ENCODE results near the gene IDH2.
A peak's percentile ranks its signal among the peaks of the same experiment; 100 is the strongest.
"Not testable (repeated sequence)": the region's sequence is repeated elsewhere in the genome, so short reads cannot be mapped to it uniquely, and the experiment has no call there.

IDH2 gene

GRCh38 chr15:90113166-90113565, 10.9 kb upstream of the IDH2 start:
- no peaks in the 10 kb centered on the region for H3K9me3 ChIP-seq (ENCODE audit: control insufficient read depth in 2 of 2, low read length in 2 of 2)
- no peaks in the 10 kb centered on the region for H3K27me3 ChIP-seq (ENCODE audit: control insufficient read depth in 1 of 2, insufficient read depth in 2 of 2, low read length in 2 of 2)
- H3K4me3 ChIP-seq (ENCODE audit: low read length in 2 of 2): no peak overlapping the region
- no peaks in the 10 kb centered on the region for H3K36me3 ChIP-seq (ENCODE audit: control insufficient read depth in 2 of 2, insufficient read depth in 2 of 2, low read length in 2 of 2)
- H3K9ac ChIP-seq (ENCODE audit: low read length in 2 of 2): no peak overlapping the region
- H3K4me1 ChIP-seq (ENCODE audit: control insufficient read depth, insufficient read depth, low read length): no peaks in the 10 kb centered on the region
- no peak overlapping the region for H3K27ac ChIP-seq (ENCODE audit: low read length)

GRCh38 chr15:90109163-90109751, 7.0 kb upstream of the IDH2 start:
- H3K4me1 ChIP-seq (ENCODE audit: control insufficient read depth, insufficient read depth, low read length): peaks cover 21% of the 10 kb centered on the region
- H3K27me3 ChIP-seq (ENCODE audit: control insufficient read depth in 1 of 2, insufficient read depth in 2 of 2, low read length in 2 of 2); H3K4me3 ChIP-seq (ENCODE audit: low read length in 2 of 2); H3K9me3 ChIP-seq (ENCODE audit: control insufficient read depth in 2 of 2, low read length in 2 of 2); H3K27ac ChIP-seq (ENCODE audit: low read length); H3K36me3 ChIP-seq (ENCODE audit: control insufficient read depth in 2 of 2, insufficient read depth in 2 of 2, low read length in 2 of 2); H3K9ac ChIP-seq (ENCODE audit: low read length in 2 of 2): not testable (repeated sequence)

DNA sequence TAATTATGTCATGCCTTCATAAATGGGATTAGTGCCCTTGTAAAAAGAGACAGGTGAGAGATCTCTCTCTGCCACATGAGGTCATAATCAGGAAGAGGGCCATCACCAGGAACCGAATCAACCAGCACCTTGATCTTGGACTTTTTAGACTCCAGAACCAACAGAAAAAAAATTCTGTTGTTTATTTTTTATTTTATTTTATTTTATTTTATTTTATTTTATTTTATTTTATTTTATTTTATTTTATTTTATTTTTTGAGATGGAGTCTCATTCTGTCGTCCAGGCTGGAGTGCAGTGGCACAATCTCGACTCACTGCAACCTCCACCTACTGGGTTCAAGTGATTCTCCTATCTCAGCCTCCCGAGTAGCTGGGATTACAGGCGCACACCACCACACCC, 5.8 kb upstream of the IDH2 start:
- H3K9ac ChIP-seq (ENCODE audit: low read length in 2 of 2); H3K4me3 ChIP-seq (ENCODE audit: low read length in 2 of 2); H3K27me3 ChIP-seq (ENCODE audit: control insufficient read depth in 1 of 2, insufficient read depth in 2 of 2, low read length in 2 of 2); H3K9me3 ChIP-seq (ENCODE audit: control insufficient read depth in 2 of 2, low read length in 2 of 2); H3K36me3 ChIP-seq (ENCODE audit: control insufficient read depth in 2 of 2, insufficient read depth in 2 of 2, low read length in 2 of 2); H3K27ac ChIP-seq (ENCODE audit: low read length): not testable (repeated sequence)
- H3K4me1 ChIP-seq (ENCODE audit: control insufficient read depth, insufficient read depth, low read length): peaks cover 33% of the 10 kb centered on the region

DNA sequence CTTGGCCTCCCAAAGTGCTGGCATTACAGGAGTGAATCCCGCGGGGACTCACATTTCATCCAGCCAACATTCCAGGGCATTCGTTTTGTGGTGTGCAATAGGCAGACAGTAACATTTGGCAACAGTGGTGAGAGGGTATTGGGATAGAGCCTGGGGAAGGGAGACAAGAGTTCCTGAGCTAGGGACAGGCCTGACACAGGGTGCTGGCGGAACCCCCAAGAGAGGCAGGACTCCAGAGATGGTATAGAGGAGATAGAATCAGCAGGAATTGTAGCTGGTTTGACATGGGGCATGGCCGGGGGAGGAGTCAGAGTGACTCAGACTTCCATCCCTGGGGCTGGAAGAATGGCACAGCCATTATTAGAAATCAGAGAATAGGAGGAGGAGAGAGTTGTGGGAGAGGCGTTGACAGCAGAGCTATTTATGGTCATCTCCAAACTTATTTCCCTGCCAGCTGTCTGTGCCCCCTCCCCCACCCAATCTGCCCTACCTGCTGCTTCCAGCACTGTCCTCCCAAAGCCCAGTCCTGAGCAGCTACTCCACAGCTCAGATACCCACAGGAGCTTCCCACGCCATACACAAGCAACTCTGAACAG, 4.4 kb upstream of the IDH2 start:
- H3K9me3 ChIP-seq (ENCODE audit: control insufficient read depth in 2 of 2, low read length in 2 of 2): no peaks in the 10 kb centered on the region
- peak overlapping the region; percentile 29 to 52 for H3K4me3 ChIP-seq (ENCODE audit: low read length in 2 of 2)
- H3K27ac ChIP-seq (ENCODE audit: low read length): peak overlapping the region; percentile 88
- H3K36me3 ChIP-seq (ENCODE audit: control insufficient read depth in 2 of 2, insufficient read depth in 2 of 2, low read length in 2 of 2): no peaks in the 10 kb centered on the region
- H3K4me1 ChIP-seq (ENCODE audit: control insufficient read depth, insufficient read depth, low read length): peaks cover 38% of the 10 kb centered on the region
- peak overlapping the region; percentile 47 to 66 for H3K9ac ChIP-seq (ENCODE audit: low read length in 2 of 2)
- no peaks in the 10 kb centered on the region for H3K27me3 ChIP-seq (ENCODE audit: control insufficient read depth in 1 of 2, insufficient read depth in 2 of 2, low read length in 2 of 2)

- no peaks in the 10 kb centered on the region for H3K9me3 ChIP-seq (ENCODE audit: control insufficient read depth in 2 of 2, low read length in 2 of 2)
- no peaks in the 10 kb centered on the region for H3K27me3 ChIP-seq (ENCODE audit: control insufficient read depth in 1 of 2, insufficient read depth in 2 of 2, low read length in 2 of 2)
- H3K9ac ChIP-seq (ENCODE audit: low read length in 2 of 2): no peak overlapping the region
- H3K4me3 ChIP-seq (ENCODE audit: low read length in 2 of 2): no peak overlapping the region
- no peaks in the 10 kb centered on the region for H3K36me3 ChIP-seq (ENCODE audit: control insufficient read depth in 2 of 2, insufficient read depth in 2 of 2, low read length in 2 of 2)
- H3K27ac ChIP-seq (ENCODE audit: low read length): no peak overlapping the region
- peaks cover 48% of the 10 kb centered on the region for H3K4me1 ChIP-seq (ENCODE audit: control insufficient read depth, insufficient read depth, low read length)
Measured at GRCh38 chr15:90105521-90105920, 3.3 kb upstream of the IDH2 start.

DNA sequence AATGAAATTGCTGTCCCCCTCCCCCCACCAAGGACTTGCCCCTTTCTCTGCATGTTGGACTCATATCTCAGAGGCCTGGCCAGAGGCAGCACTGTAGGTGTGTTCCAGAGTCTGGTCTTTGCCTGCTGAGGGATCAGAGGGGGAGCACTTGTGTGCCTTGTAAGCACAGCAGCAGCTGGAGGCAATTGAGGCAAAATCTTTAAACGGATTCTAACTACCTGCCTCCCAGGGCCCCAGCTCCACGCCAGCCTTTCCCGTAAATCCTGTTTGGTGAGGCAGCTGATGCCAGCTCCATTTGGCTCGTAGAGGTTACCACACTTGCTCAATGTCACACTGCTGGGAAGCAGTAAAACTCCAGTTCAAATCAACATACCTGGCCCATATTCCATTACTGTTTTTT, 2.3 kb upstream of the IDH2 start:
- Histone ChIP-seq H3K9ac (ENCODE audit: low read length in 2 of 2) (peak overlapping the region in 1 of 2 donors; percentile 49), H3K4me3 (ENCODE audit: low read length in 2 of 2) (peak overlapping the region in 1 of 2 donors; percentile 1), H3K27me3 (ENCODE audit: control insufficient read depth in 1 of 2, insufficient read depth in 2 of 2, low read length in 2 of 2) (no peaks in the 10 kb centered on the region), H3K4me1 (ENCODE audit: control insufficient read depth, insufficient read depth, low read length) (peaks cover 58% of the 10 kb centered on the region), H3K27ac (ENCODE audit: low read length) (peak overlapping the region; percentile 95), H3K9me3 (ENCODE audit: control insufficient read depth in 2 of 2, low read length in 2 of 2) (no peaks in the 10 kb centered on the region), H3K36me3 (ENCODE audit: control insufficient read depth in 2 of 2, insufficient read depth in 2 of 2, low read length in 2 of 2) (no peaks in the 10 kb centered on the region)

GRCh38 chr15:90103701-90104329, 1.5 kb upstream of the IDH2 start:
- peak overlapping the region; percentile 49 to 55 for H3K9ac ChIP-seq (ENCODE audit: low read length in 2 of 2)

DNA sequence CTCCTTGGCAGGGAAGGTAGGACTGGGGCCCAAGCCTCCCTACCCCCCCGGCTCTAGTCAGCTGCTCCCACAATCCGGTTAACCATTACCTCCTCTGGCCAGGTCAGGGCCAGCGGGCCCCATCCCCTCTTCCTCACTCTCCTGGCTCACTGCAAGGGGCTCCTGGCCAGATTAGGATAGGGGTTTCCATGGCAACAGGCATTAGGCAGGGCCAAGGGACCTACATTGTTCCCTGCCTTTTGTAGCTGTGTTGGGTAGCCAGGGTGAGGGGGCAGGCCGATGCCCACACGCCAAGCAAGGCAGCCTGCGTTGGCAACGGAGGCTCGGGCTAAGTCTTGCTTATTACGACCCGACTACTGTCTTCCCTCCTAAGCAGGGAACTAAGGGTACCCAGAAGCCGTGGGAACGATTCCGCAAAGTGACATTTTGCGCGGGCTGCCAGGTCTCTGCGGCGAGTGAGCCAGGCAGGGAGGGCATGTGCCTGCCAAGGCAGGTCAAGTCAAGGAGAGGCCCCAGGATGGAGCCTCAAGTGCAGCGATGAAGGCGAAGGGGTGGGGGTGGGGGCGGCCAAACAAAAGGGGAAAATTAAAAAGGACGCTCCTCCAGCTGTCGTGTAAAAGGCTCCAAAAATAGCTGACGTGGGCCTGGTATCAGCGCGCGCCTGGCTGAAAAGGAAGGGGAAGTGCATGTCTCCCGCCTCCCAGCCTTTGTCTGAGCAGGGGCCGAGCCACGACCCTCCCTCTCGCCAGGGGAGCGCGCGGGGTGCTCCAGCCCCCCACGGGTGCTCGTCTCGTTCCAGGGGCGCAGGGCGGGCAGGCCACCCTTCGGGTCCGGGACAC, 919 bp downstream of the IDH2 start:
- peak overlapping the region; percentile 77 to 78 for H3K9ac ChIP-seq (ENCODE audit: low read length in 2 of 2)
- H3K9me3 ChIP-seq (ENCODE audit: control insufficient read depth in 2 of 2, low read length in 2 of 2): no peaks in the 10 kb centered on the region
- H3K36me3 ChIP-seq (ENCODE audit: control insufficient read depth in 2 of 2, insufficient read depth in 2 of 2, low read length in 2 of 2): no peaks in the 10 kb centered on the region
- H3K4me3 ChIP-seq (ENCODE audit: low read length in 2 of 2): peak overlapping the region; percentile 76 to 83
- peak overlapping the region; percentile 95 for H3K27ac ChIP-seq (ENCODE audit: low read length)
- H3K27me3 ChIP-seq (ENCODE audit: control insufficient read depth in 1 of 2, insufficient read depth in 2 of 2, low read length in 2 of 2): no peaks in the 10 kb centered on the region
- peaks cover 76% of the 10 kb centered on the region for H3K4me1 ChIP-seq (ENCODE audit: control insufficient read depth, insufficient read depth, low read length)

More at GRCh38 chr15:90103701-90104329, 1.5 kb upstream of the IDH2 start:
- H3K27me3 ChIP-seq (ENCODE audit: control insufficient read depth in 1 of 2, insufficient read depth in 2 of 2, low read length in 2 of 2): no peaks in the 10 kb centered on the region
- H3K27ac ChIP-seq (ENCODE audit: low read length): peak overlapping the region; percentile 95
- H3K4me3 ChIP-seq (ENCODE audit: low read length in 2 of 2): peak overlapping the region; percentile 30 to 83
- no peaks in the 10 kb centered on the region for H3K9me3 ChIP-seq (ENCODE audit: control insufficient read depth in 2 of 2, low read length in 2 of 2)
- H3K36me3 ChIP-seq (ENCODE audit: control insufficient read depth in 2 of 2, insufficient read depth in 2 of 2, low read length in 2 of 2): no peaks in the 10 kb centered on the region
- H3K4me1 ChIP-seq (ENCODE audit: control insufficient read depth, insufficient read depth, low read length): peaks cover 65% of the 10 kb centered on the region

DNA sequence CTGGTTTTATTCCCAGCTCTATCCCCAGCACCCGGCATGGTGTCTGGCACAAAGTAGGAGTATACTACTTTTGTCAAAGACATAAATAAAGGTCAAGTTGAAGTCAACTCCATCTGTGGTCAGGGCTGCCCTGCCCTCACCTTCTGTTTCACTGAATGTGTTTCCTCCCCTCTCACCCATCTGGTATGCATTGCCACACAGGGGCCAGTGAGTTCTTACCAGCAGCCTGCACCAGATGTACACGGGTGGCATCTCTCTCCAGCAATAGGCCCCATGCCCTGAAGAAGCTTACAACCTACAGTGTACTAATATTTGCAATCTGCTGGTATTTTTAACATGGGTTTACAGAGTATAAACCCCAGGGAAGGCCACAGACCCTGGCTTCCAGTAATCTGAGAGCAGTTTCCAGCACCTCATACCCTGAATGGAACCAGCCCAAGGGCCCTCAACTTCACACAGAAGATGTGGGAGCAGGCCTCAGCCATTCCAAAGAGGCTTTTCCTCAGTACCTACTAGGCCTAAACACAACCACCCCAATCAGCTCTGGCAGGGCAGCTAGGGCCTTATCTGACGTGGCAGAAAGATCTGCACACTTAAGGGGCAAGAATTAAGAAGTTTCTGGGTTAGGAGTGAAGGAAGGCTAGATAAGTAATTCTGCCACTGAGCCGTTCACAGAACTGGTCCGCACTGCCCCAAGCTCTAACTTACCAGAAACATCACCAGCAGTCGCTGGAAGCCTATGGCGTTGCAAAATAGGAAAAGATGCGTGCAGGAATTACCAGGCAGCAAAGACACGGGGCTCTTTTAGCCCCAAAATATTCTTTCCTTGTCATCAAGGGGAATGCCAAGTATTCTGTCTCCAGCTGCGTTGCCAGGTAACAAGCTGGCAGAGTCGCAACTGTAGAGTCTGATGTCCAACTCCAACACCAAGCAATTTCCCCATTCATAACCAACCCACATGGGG, 2.1 kb downstream of the IDH2 start:
- Histone ChIP-seq H3K36me3 (ENCODE audit: control insufficient read depth in 2 of 2, insufficient read depth in 2 of 2, low read length in 2 of 2) (no peaks in the 10 kb centered on the region), H3K4me1 (ENCODE audit: control insufficient read depth, insufficient read depth, low read length) (peaks cover 76% of the 10 kb centered on the region), H3K27ac (ENCODE audit: low read length) (peak overlapping the region; percentile 95)

More for the DNA sequence above, 2.1 kb downstream of the IDH2 start:
- no peaks in the 10 kb centered on the region for H3K9me3 ChIP-seq (ENCODE audit: control insufficient read depth in 2 of 2, low read length in 2 of 2)
- no peaks in the 10 kb centered on the region for H3K27me3 ChIP-seq (ENCODE audit: control insufficient read depth in 1 of 2, insufficient read depth in 2 of 2, low read length in 2 of 2)
- H3K4me3 ChIP-seq (ENCODE audit: low read length in 2 of 2): peak overlapping the region; percentile 76 to 83
- H3K9ac ChIP-seq (ENCODE audit: low read length in 2 of 2): peak overlapping the region; percentile 77 to 78
